ENCODE measurements around the gene ENC1. TPM values are rescaled to one million over a fixed set of nuclear protein-coding genes. Genes with fewer than 3 reads are reported as not detected.

ENC1 gene
- total RNA-seq, 1 donor = 72.1 TPM

DNA sequence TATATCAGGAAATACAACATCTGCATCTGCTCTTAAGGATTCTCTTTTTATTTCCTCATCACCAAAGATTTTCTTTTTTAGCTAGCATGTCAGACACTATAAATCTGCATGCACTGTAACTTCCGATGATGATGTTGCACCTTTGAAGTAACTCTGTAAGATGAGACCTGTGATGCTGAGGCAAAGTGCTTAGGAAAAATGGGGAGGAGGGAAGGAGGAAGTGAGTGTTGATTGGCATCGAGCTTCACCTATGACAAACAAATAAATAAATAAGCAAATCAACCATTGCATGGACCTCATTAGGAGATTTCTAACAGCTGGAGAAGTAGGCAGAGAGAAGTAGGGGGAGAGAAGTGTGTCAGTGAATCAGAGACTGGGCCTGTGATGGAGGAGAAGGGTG, 52.6 kb downstream of the ENC1 start:
- H3K4me3 ChIP-seq (ENCODE audit: low read depth, low read length) = no peak overlapping the region
- TF ChIP-seq, protein P1, sequence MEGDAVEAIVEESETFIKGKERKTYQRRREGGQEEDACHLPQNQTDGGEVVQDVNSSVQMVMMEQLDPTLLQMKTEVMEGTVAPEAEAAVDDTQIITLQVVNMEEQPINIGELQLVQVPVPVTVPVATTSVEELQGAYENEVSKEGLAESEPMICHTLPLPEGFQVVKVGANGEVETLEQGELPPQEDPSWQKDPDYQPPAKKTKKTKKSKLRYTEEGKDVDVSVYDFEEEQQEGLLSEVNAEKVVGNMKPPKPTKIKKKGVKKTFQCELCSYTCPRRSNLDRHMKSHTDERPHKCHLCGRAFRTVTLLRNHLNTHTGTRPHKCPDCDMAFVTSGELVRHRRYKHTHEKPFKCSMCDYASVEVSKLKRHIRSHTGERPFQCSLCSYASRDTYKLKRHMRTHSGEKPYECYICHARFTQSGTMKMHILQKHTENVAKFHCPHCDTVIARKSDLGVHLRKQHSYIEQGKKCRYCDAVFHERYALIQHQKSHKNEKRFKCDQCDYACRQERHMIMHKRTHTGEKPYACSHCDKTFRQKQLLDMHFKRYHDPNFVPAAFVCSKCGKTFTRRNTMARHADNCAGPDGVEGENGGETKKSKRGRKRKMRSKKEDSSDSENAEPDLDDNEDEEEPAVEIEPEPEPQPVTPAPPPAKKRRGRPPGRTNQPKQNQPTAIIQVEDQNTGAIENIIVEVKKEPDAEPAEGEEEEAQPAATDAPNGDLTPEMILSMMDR (IDR thresholded peaks at IDR 0.05; ENCODE audit: insufficient read depth, low read depth, low read length) = no peak
- no peak for DNase-seq (ENCODE audit: low read depth)

DNA sequence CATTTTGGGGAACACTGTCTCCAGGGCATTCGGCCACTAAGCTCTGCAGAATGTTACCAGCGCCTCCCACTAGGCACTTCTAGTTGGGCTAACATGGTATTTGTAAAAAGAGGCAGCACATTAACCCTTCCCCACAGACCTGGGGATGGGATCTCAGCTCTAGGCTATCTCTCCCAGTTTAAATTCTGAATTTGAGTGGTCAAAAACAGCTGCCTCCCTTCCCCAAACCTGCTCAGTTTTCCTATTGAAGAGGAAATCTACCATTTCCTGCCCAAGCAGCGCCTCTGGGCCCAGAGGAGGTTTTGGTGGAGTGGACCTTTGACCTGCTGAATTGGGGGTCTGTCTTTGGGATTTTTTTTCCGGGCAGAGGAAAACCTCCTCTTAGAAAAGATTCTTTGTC, 53.2 kb downstream of the ENC1 start:
- TF ChIP-seq, protein P1 (IDR thresholded peaks at IDR 0.05; ENCODE audit: insufficient read depth, low read depth, low read length) = no peak
- DNase-seq (ENCODE audit: low read depth) = no peak
- H3K4me3 ChIP-seq (ENCODE audit: low read depth, low read length) = no peak overlapping the region

DNA sequence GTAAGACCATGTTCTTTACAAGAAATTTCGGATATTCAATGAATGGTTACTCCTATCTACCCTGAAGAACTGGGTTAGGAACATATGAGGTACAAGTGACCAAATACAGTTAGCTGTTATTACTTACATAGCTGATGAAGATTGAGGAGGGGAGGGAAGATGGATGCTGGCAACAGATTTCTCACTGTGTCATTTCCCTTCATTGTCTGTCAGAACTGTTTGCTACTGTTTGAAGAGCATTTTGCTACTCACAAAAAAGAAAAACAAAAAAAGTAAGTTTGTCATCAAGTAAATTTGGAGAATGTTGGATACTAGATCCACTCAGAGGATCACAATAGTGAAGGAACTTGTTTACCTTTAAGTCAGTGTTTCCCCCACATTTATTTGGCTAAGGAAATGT, 53.7 kb downstream of the ENC1 start:
- TF ChIP-seq, protein P1 (IDR thresholded peaks at IDR 0.05; ENCODE audit: insufficient read depth, low read depth, low read length) = no peak
- no peak for DNase-seq (ENCODE audit: low read depth)
- H3K4me3 ChIP-seq (ENCODE audit: low read depth, low read length) = no peak overlapping the region

DNA sequence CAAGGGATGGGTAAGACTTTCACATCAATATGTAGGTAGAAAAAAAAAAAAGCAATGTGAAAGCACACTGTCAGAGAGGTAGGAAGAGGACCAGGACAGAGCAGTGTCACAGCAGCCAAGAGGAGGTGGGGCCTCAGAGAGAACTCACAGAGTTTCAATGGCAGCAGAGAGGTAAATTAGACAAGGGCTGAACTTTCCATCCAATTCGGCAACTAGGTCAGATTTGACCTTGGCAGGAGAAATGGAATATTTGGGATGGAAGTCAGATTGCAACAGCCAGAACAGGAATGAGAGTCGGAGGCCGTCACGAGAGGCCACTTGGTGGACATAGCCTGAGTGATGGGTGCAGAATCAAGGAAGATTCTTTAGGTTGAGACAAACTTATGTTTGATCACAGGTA, 57.7 kb downstream of the ENC1 start:
- DNase-seq (ENCODE audit: low read depth) = no peak
- TF ChIP-seq, protein P1 (IDR thresholded peaks at IDR 0.05; ENCODE audit: insufficient read depth, low read depth, low read length) = no peak
- H3K4me3 ChIP-seq (ENCODE audit: low read depth, low read length) = no peak overlapping the region

DNA sequence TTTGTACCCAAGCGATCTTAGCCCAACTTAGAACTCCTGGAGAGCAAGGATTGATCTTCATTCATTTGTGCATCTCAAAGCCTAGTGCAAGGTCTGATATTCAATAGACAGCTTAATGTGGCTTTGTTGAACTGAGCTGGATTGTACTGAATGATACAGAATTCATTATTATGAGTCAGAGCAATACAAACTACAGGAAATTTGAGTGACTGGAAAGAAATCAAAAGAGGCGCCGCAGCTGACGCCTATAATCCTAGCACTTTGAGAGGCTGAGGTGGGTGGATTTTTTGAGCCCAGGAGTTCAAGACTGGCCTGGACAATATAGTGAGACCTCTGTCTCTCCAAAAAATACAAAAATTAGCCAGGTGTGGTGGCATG, 58.6 kb downstream of the ENC1 start:
- no peak overlapping the region for H3K4me3 ChIP-seq (ENCODE audit: low read depth, low read length)
- TF ChIP-seq, protein P1 (IDR thresholded peaks at IDR 0.05; ENCODE audit: insufficient read depth, low read depth, low read length) = no peak
- DNase-seq (ENCODE audit: low read depth) = no peak

DNA sequence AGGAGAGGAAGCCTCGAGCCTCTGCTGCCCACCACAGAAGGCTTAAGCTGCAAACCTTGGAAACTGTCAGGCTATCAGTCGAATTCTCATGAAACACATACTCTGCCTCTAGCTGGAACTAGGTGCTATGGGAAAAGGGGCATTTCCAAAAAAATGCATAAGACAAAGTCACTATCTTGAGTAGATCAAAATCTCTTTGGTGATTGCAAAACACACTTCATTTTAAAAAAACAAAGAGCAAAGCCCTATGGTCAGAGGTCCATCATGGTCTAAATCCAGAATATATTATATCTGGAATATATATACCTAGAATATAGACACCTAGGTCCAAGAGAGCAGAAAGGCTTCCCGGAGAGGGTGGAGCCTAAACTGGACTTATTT, 59.8 kb downstream of the ENC1 start:
- H3K4me3 ChIP-seq (ENCODE audit: low read depth, low read length) = no peak overlapping the region
- TF ChIP-seq, protein P1 (IDR thresholded peaks at IDR 0.05; ENCODE audit: insufficient read depth, low read depth, low read length) = no peak
- DNase-seq (ENCODE audit: low read depth) = no peak

DNA sequence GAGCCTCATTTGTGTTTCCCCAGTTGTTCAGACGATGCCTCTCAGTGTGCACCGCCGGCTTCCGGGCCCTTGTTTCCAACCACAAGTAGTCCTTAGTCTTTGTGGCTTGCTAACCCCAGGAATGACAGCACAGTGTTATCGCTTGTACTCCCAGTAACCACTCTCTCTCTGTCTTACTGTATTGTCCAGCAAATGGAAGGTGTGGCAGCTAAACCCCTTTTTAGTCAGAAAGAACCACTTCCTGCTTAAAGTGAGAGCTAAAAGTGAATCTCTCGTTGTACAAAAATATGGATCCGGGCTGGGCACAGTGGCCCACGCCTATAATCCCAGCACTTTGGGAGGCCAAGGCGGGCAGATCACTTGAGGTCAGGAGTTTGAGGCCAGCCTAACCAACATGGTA, 61.3 kb downstream of the ENC1 start:
- TF ChIP-seq, protein P1 (IDR thresholded peaks at IDR 0.05; ENCODE audit: insufficient read depth, low read depth, low read length) = no peak
- no peak overlapping the region for H3K4me3 ChIP-seq (ENCODE audit: low read depth, low read length)
- DNase-seq (ENCODE audit: low read depth) = no peak

Measured in fibroblast of villous mesenchyme (primary cell).